ENCODE results near the gene MYF5.

- TF ChIP-seq GATA2 (IDR thresholded peaks at IDR 0.05; ENCODE audit: low read depth, low read length), result no peak
- no peak for TF ChIP-seq GATA3 (IDR thresholded peaks at IDR 0.05; ENCODE audit: low read depth, low read length)
Measured at GRCh38 chr12:80698256-80698655, 18.5 kb upstream of the MYF5 start.
